ENCODE measurements around the gene BUB1.

DNA sequence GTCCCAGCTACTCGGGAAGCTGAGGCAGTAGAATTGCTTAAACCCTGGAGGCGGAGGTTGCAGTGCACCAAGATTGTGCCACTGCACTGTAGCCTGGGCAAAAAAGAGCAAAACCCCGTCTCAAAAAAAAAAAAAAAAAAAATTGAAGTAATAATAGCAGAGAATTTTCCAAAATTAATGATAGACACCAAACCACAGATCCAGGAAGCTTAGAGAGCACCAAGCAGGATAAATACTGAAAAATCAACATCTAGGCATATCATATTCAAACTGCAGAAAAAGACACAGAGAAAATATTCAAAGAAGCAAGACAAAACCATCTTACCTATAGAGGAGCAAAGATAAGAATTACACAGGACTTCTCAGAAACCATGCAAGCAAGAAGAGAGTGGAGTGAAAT lies 33.5 kb downstream of the BUB1 start:
- TF ChIP-seq CTCF (conservative IDR thresholded peaks at IDR 0.05 in 1 of 2, IDR thresholded peaks at IDR 0.05 in 1 of 2; ENCODE audit: low read depth in 1 of 2, low read length in 2 of 2) (no peak), EZH2 (IDR thresholded peaks at IDR 0.05; ENCODE audit: low read length, missing control alignments) (no peak)
